Dermis microvascular lymphatic vessel endothelial cell (primary cell): ENCODE measurements around the gene IDH3B. TPM values are rescaled to one million over a fixed set of nuclear protein-coding genes. Genes with fewer than 3 reads are reported as not detected.

Experiments used
- DNase-seq, 2 donors: peaks; one replicate each; pipeline versions ENCODE4 v3.0.0 to v3.0.0-alpha.2; 2010; ENCODE audit warnings: low read depth in 2 of 2
- total RNA-seq: library from RNA; depleted of rRNA; stranded (reverse); fragments of >200 nt; gene quantifications from 2 replicates; pipeline ENCODE4 v1.2.1, GENCODE V29; 2014

Gene IDH3B
- total RNA-seq, 1 donor from 2014 or later = 113 TPM

DNA sequence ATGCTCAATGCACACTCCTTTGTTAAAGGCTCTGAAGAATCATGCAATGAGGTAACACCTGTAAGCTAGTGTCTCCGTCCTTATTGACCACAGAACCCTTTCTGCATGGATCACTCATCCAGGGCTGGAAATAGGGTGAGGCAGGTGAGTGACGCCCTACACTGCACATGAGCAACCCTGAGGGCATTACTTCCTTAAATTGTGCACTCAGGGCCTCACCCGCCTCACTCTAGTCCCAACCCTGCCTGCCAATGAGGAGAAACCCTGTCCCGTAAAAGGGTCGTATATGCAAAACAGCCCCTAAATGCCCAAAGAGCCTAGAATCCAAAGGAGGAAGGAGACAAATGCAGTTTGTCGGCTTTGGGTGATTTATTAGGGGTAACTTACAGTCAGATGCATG, 45.2 kb downstream of the IDH3B start:
- DNase-seq = no peak

DNA sequence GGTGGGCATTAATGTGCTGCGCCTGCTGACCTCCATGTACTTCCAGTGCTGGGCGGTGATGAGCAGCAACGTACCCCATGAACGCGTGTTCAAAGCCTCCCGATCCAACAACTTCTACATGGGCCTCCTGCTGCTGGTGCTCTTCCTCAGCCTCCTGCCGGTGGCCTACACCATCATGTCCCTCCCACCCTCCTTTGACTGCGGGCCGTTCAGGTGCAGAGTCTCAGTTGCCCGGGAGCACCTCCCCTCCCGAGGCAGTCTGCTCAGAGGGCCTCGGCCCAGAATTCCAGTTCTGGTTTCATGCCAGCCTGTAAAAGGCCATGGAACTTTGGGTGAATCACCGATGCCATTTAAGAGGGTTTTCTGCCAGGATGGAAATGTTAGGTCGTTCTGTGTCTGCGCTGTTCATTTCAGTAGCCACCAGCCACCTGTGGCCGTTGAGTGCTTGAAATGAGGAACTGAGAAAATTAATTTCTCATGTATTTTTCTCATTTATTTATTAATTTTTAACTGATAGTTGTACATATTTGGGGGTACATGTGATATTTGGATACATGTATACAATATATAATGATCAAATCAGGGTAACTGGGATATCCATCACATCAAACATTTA, 46.8 kb downstream of the IDH3B start:
- DNase-seq = no peak

DNA sequence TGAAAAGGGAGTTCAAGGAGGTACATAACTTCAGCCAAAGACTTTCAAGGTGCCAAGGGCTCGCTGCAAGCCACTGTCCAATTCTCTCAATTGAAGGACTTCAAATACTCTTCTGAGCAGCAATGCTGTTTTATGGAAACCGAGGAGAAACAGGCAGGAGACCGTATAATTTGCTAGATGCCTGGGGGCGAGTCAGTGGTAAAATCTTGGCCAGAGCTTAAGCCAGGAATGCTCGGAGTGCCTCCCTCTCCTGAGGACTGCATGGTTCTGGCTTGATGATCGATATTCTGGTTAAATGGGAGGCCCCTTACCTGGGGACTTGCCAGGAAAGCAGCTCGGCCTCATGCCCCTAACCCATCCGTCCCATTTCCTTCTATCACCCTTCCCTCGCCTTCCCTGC, 47.4 kb downstream of the IDH3B start:
- DNase-seq = no peak

DNA sequence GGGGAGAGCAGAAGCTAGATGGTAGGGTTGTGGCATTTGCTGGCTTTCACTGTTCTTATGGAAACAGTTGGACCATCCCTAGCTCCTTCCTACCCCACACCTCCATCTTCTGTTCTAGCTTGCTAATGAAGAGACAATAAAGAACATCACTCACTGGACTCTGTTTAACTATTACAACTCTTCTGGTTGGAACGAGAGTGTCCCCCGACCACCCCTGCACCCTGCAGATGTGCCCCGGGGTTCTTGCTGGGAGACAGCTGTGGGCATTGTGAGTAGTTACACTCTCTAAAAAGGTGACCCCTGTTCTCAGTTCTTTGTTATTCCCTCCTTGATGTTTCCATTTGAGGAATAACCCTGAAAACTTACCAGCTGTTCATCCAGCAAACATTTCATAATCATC, 51.9 kb downstream of the IDH3B start:
- DNase-seq = no peak

DNA sequence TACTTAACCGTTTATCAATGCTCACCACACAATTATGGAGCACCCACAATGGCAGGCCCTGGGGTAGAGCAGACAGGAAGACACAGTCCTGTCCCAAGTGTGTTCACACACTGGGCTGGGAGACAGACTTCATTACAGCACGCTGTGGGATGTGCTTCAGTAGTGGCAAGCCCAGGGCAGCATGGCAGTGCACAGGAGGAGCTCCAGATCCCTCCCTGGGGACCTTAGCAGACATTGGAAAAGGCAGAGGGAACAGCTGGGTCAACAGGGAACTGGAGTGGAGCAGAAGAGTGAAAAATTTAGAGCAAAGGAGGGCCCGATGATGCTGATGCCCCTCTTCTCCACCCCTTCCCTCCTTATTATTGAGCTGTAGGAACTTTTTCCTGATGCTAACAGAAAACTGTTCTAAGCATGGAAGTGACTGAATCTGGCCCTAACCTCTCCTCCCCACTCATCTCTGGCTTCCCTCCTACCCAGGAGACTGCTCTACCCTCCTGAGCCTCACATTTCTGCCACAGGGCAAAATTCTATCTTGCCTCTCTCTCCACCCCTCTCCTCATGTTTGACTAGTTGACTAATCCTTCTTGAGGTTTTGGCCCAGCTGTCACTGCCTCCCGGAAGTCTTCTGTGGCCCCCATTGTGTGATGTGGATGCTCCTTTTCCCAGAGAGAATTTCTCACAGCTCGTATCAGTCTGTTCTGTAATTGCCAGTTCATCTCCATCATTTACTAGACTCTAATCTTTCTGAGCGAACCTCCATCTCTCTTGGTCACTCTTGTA, 52.9 kb downstream of the IDH3B start:
- DNase-seq = no peak

DNA sequence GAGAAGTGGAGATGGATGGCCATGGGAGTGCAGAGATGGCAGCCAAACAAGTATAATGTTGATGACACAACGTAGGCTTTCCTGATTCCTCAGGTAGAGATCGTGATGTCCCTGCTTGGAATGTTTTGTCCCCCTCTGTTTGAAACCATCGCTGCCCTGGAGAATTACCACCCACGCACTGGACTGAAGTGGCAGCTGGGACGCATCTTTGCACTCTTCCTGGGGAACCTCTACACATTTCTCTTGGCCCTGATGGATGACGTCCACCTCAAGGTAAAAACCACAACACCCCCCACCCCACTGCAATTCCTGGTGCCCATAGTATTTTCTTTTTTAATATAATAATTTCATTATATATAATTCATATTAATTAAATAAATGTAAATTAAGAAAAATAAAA, 53.7 kb downstream of the IDH3B start:
- DNase-seq = no peak

Other genes with a start within 250 kb of the IDH3B start
- 244 and 305 TPM in 2 replicates for gene SNRPB, start 193.4 kb downstream of the IDH3B start, total RNA-seq
- gene ZNF343, start 155.3 kb downstream of the IDH3B start, total RNA-seq = 6.5 and 7.2 TPM in 2 replicates
- gene TMC2, start 127.6 kb downstream of the IDH3B start, total RNA-seq = not detected in 2 replicates
- gene NOP56, start 11.6 kb downstream of the IDH3B start, total RNA-seq = 104 and 120 TPM in 2 replicates
- 0.77 and 4.7 TPM in 2 replicates for gene EBF4, start 28.6 kb upstream of the IDH3B start, total RNA-seq
- 0.13 and 0.63 TPM in 2 replicates for gene CPXM1, start 136.4 kb upstream of the IDH3B start, total RNA-seq
- not detected in 2 replicates for gene C20orf141, start 150.8 kb upstream of the IDH3B start, total RNA-seq
- gene TMEM239, start 152.1 kb upstream of the IDH3B start, total RNA-seq = not detected in 2 replicates
- 9.6 and 20.2 TPM in 2 replicates for gene PCED1A, start 176.4 kb upstream of the IDH3B start, total RNA-seq
- gene VPS16, start 176.5 kb upstream of the IDH3B start, total RNA-seq = 32.5 and 36.5 TPM in 2 replicates
- 18.7 and 25.7 TPM in 2 replicates for gene PTPRA, start 209.3 kb upstream of the IDH3B start, total RNA-seq